PFSK-1 (cell line): ENCODE data around the gene PRDM1.

ENCODE experiments used
- FOXP2 ChIP-seq: optimal IDR thresholded peaks from 2 replicates; pipeline ENCODE3; 2011; ENCODE audit warnings: borderline replicate concordance, control low read depth, inconsistent platforms; ENCODE audit not compliant: insufficient read depth; ENCODE audit errors: extremely low read length, extremely low read depth
- POLR2AphosphoS5 ChIP-seq: IDR thresholded peaks from 2 replicates; pipeline ENCODE4 v1.6.1; 2012; ENCODE audit warnings: low read depth, mild to moderate bottlenecking, control low read depth, low read length, moderate library complexity
- REST ChIP-seq, 2 experiments: IDR thresholded peaks; 2 replicates each; pipeline versions ENCODE4 v1.6.1 to v1.8.0; 2011 to 2012; ENCODE audit warnings: low read depth in 2 of 2, low read length in 2 of 2, control low read depth in 1 of 2, inconsistent platforms in 1 of 2, mild to moderate bottlenecking in 1 of 2, moderate library complexity in 1 of 2; ENCODE audit not compliant: insufficient read depth in 1 of 2
- SIN3A ChIP-seq: IDR thresholded peaks from 2 replicates; pipeline ENCODE4 v1.6.1; 2012; ENCODE audit warnings: mild to moderate bottlenecking, low read length, moderate library complexity, borderline replicate concordance; ENCODE audit not compliant: insufficient read depth
- TAF1 ChIP-seq: IDR thresholded peaks from 2 replicates; pipeline ENCODE4 v1.6.1; 2012; ENCODE audit warnings: low read length, control low read depth, borderline replicate concordance; ENCODE audit not compliant: insufficient read depth

PRDM1 gene

GRCh38 chr6:106064756-106065155 is 21.4 kb upstream of the PRDM1 start:
- no peak for TF ChIP-seq TAF1
- TF ChIP-seq POLR2AphosphoS5: no peak
- no peak for TF ChIP-seq SIN3A
- TF ChIP-seq FOXP2: no peak
- no peak for TF ChIP-seq REST (IDR thresholded peaks at IDR 0.05; ENCODE audit: insufficient read depth in 1 of 2, low read depth in 2 of 2, low read length in 2 of 2)

- TF ChIP-seq FOXP2 (no peak), TAF1 (no peak), REST (IDR thresholded peaks at IDR 0.05; ENCODE audit: insufficient read depth in 1 of 2, low read depth in 2 of 2, low read length in 2 of 2) (no peak), SIN3A (no peak), POLR2AphosphoS5 (no peak)
Observed at GRCh38 chr6:106066989-106067388, 19.1 kb upstream of the PRDM1 start.

GRCh38 chr6:106069478-106069877 is 16.7 kb upstream of the PRDM1 start:
- no peak for TF ChIP-seq REST (IDR thresholded peaks at IDR 0.05; ENCODE audit: insufficient read depth in 1 of 2, low read depth in 2 of 2, low read length in 2 of 2)
- no peak for TF ChIP-seq FOXP2
- TF ChIP-seq SIN3A: no peak
- TF ChIP-seq POLR2AphosphoS5: no peak
- no peak for TF ChIP-seq TAF1

GRCh38 chr6:106070636-106071035 is 15.5 kb upstream of the PRDM1 start:
- TF ChIP-seq POLR2AphosphoS5 (no peak), SIN3A (no peak), REST (IDR thresholded peaks at IDR 0.05; ENCODE audit: insufficient read depth in 1 of 2, low read depth in 2 of 2, low read length in 2 of 2) (no peak), TAF1 (no peak), FOXP2 (no peak)

- TF ChIP-seq SIN3A (no peak), REST (IDR thresholded peaks at IDR 0.05; ENCODE audit: insufficient read depth in 1 of 2, low read depth in 2 of 2, low read length in 2 of 2) (no peak), FOXP2 (no peak)
Observed at GRCh38 chr6:106072501-106073090, 13.5 kb upstream of the PRDM1 start.
